ENCODE data around the gene CIB4.

Gene CIB4

GRCh38 chr2:26564121-26564644, 77.0 kb downstream of the CIB4 start:
- no peak for DNase-seq

- DNase-seq, result no peak
These were observed 77.5 kb downstream of the CIB4 start for GRCh38 chr2:26563686-26564085.

GRCh38 chr2:26562811-26563645, 78.1 kb downstream of the CIB4 start:
- DNase-seq, result no peak

- DNase-seq, result peak; percentile 12
These were observed 79.0 kb downstream of the CIB4 start for GRCh38 chr2:26561918-26562810.

- no peak for DNase-seq
These were observed 79.8 kb downstream of the CIB4 start for GRCh38 chr2:26561376-26561775.

- no peak for DNase-seq
These were observed 80.3 kb downstream of the CIB4 start for GRCh38 chr2:26560892-26561291.

GRCh38 chr2:26559556-26559955, 81.6 kb downstream of the CIB4 start:
- no peak for DNase-seq

GRCh38 chr2:26559044-26559405, 82.1 kb downstream of the CIB4 start:
- no peak for DNase-seq

- no peak for DNase-seq
These were observed 82.7 kb downstream of the CIB4 start for GRCh38 chr2:26558271-26559043.

- DNase-seq, result no peak
These were observed 83.8 kb downstream of the CIB4 start for GRCh38 chr2:26557244-26557925.

GRCh38 chr2:26556309-26557243, 84.6 kb downstream of the CIB4 start:
- no peak for DNase-seq

GRCh38 chr2:26555246-26556133, 85.7 kb downstream of the CIB4 start:
- no peak for DNase-seq

GRCh38 chr2:26552641-26553374, 88.4 kb downstream of the CIB4 start:
- DNase-seq, result no peak

- no peak for DNase-seq
These were observed 90.7 kb downstream of the CIB4 start for GRCh38 chr2:26550276-26551015.

- no peak for DNase-seq
These were observed 98.3 kb downstream of the CIB4 start for GRCh38 chr2:26542676-26543505.

GRCh38 chr2:26542194-26542455, 99.0 kb downstream of the CIB4 start:
- no peak for DNase-seq

- no peak for DNase-seq
These were observed 99.6 kb downstream of the CIB4 start for GRCh38 chr2:26541401-26542193.

Data from activated CD4-positive, alpha-beta T cell treated with anti-CD3 and anti-CD28 coated beads for 1 hour (primary cell).